GM21723 (cell line): ENCODE measurements around the gene EVL.
"Not testable (repeated sequence)": the region's sequence is repeated elsewhere in the genome, so short reads cannot be mapped to it uniquely, and the experiment has no call there.

Source experiments
- ATAC-seq: cut with Tn5 transposase; IDR thresholded peaks from one replicate; pipeline ENCODE4 v1.9.1; 2021; ENCODE audit warnings: mild to moderate bottlenecking, moderate library complexity; ENCODE audit not compliant: unreplicated experiment

EVL gene

GRCh38 chr14:100144645-100144995 is 79.4 kb downstream of the EVL start:
- ATAC-seq, result no peak

- no peak for ATAC-seq
Observed at GRCh38 chr14:100144996-100145646, 79.9 kb downstream of the EVL start.

- no peak for ATAC-seq
Observed at GRCh38 chr14:100145682-100146464, 80.7 kb downstream of the EVL start.

- ATAC-seq, result no peak
Observed at GRCh38 chr14:100146531-100147091, 81.4 kb downstream of the EVL start.

GRCh38 chr14:100147181-100147631 is 82.0 kb downstream of the EVL start:
- no peak for ATAC-seq

GRCh38 chr14:100147691-100148464 is 82.7 kb downstream of the EVL start:
- no peak for ATAC-seq

GRCh38 chr14:100148837-100149731 is 83.9 kb downstream of the EVL start:
- ATAC-seq, result no peak

GRCh38 chr14:100149851-100150611 is 84.8 kb downstream of the EVL start:
- no peak for ATAC-seq

GRCh38 chr14:100150932-100151587 is 85.8 kb downstream of the EVL start:
- ATAC-seq, result no peak

- no peak for ATAC-seq
Observed at GRCh38 chr14:100152091-100152490, 86.9 kb downstream of the EVL start.

GRCh38 chr14:100153560-100153959 is 88.3 kb downstream of the EVL start:
- no peak for ATAC-seq

- ATAC-seq, result no peak
Observed at GRCh38 chr14:100155049-100155621, 89.9 kb downstream of the EVL start.

GRCh38 chr14:100155756-100156616 is 90.8 kb downstream of the EVL start:
- no peak for ATAC-seq

- ATAC-seq, result no peak
Observed at GRCh38 chr14:100156776-100157175, 91.6 kb downstream of the EVL start.

- ATAC-seq, result not testable (repeated sequence)
Observed at GRCh38 chr14:100157548-100158232, 92.5 kb downstream of the EVL start.

GRCh38 chr14:100158566-100159093 is 93.4 kb downstream of the EVL start:
- no peak for ATAC-seq
